ENCODE measurements around the gene HOXA3. TPM values are rescaled to one million over a fixed set of nuclear protein-coding genes. Genes with fewer than 3 reads are reported as not detected.

HOXA3 gene
- polyA plus RNA-seq, 3 donors: not detected

GRCh38 chr7:27164367-27165088 is 12.1 kb upstream of the HOXA3 start:
- peaks cover 84 to 93% (median 84%) of the 10 kb centered on the region in 3 donors for H3K27me3 Mint-ChIP-seq (ENCODE audit: low read depth in 3 of 3)
- peak; percentile 5 for TF ChIP-seq CTCF (IDR thresholded peaks at IDR 0.05)
- Histone ChIP-seq H2AFZ (ENCODE audit: insufficient read depth, low read depth, low read length, poor library complexity, severe bottlenecking) (peak overlapping the region; percentile 79), H3K27ac (ENCODE audit: low read depth in 1 of 2, low read length in 2 of 2) (no peak overlapping the region), H4K20me1 (ENCODE audit: insufficient read depth, low read length) (no peaks in the 10 kb centered on the region), H3K9me3 (replicated peaks in 1 of 2; ENCODE audit: control insufficient read depth in 1 of 2, insufficient read depth in 1 of 2, low read length in 2 of 2) (peaks cover 18 to 30% of the 10 kb centered on the region in 2 donors), H3K4me2 (replicated peaks; ENCODE audit: extremely low read depth, low read length, poor library complexity, severe bottlenecking) (peak overlapping the region; percentile 69), H3K36me3 (replicated peaks in 1 of 2; ENCODE audit: control insufficient read depth in 1 of 2, insufficient read depth in 2 of 2, low read length in 2 of 2) (no peaks in the 10 kb centered on the region), H3K27me3 (ENCODE audit: control insufficient read depth in 2 of 2, insufficient read depth in 2 of 2, low read length in 2 of 2) (peaks cover 55 to 92% of the 10 kb centered on the region in 2 donors), H3K4me1 (ENCODE audit: control insufficient read depth in 1 of 2, insufficient read depth in 2 of 2, low read length in 2 of 2) (peaks cover 76 to 93% of the 10 kb centered on the region in 2 donors), H3K4me3 (replicated peaks in 1 of 3; ENCODE audit: low read depth in 2 of 3, low read length in 3 of 3) (peak overlapping the region; percentile 17 to 74 (median 40)), H3K9ac (ENCODE audit: insufficient read depth, low read length, poor library complexity, severe bottlenecking) (peak overlapping the region; percentile 32), H3K79me2 (ENCODE audit: insufficient read depth, low read length) (peaks cover 7% of the 10 kb centered on the region)
- peak in 1 of 3 donors; percentile 40 for DNase-seq
- peak overlapping the region; percentile 72 to 92 for H3K4me3 Mint-ChIP-seq
- H3K9me3 Mint-ChIP-seq: peaks cover 5 to 52% (median 36%) of the 10 kb centered on the region in 7 donors
- peaks cover 68% of the 10 kb centered on the region for H3K4me1 Mint-ChIP-seq
- no peak overlapping the region for H3K27ac Mint-ChIP-seq
- peaks cover 23 to 40% of the 10 kb centered on the region in 2 donors for H3K36me3 Mint-ChIP-seq
- WGBS (ENCODE audit: insufficient coverage): under 1% methylated on average over 47 of the region's 47 CpGs
- intact Hi-C loops (cut with micrococcal nuclease): loop anchor here (5.0 to 10.0 kb wide), 6 partner anchors 38 to 1302 kb away; partner anchors contain the start of gene HOXA13 (in 1 of the 2)

GRCh38 chr7:27164045-27164366 is 11.6 kb upstream of the HOXA3 start:
- Histone ChIP-seq H3K9ac (ENCODE audit: insufficient read depth, low read length, poor library complexity, severe bottlenecking) (peak overlapping the region; percentile 32), H3K4me2 (replicated peaks; ENCODE audit: extremely low read depth, low read length, poor library complexity, severe bottlenecking) (peak overlapping the region; percentile 69), H3K4me3 (replicated peaks in 1 of 3; ENCODE audit: low read depth in 2 of 3, low read length in 3 of 3) (peak overlapping the region; percentile 17 to 74 (median 40)), H3K9me3 (replicated peaks in 1 of 2; ENCODE audit: control insufficient read depth in 1 of 2, insufficient read depth in 1 of 2, low read length in 2 of 2) (peaks cover 18 to 35% of the 10 kb centered on the region in 2 donors), H3K79me2 (ENCODE audit: insufficient read depth, low read length) (peaks cover 7% of the 10 kb centered on the region), H3K27me3 (ENCODE audit: control insufficient read depth in 2 of 2, insufficient read depth in 2 of 2, low read length in 2 of 2) (peaks cover 57 to 92% of the 10 kb centered on the region in 2 donors), H3K36me3 (replicated peaks in 1 of 2; ENCODE audit: control insufficient read depth in 1 of 2, insufficient read depth in 2 of 2, low read length in 2 of 2) (no peaks in the 10 kb centered on the region), H2AFZ (ENCODE audit: insufficient read depth, low read depth, low read length, poor library complexity, severe bottlenecking) (peak overlapping the region; percentile 79), H3K27ac (ENCODE audit: low read depth in 1 of 2, low read length in 2 of 2) (no peak overlapping the region), H3K4me1 (ENCODE audit: control insufficient read depth in 1 of 2, insufficient read depth in 2 of 2, low read length in 2 of 2) (peaks cover 72 to 88% of the 10 kb centered on the region in 2 donors), H4K20me1 (ENCODE audit: insufficient read depth, low read length) (no peaks in the 10 kb centered on the region)
- peaks cover 5 to 51% (median 36%) of the 10 kb centered on the region in 7 donors for H3K9me3 Mint-ChIP-seq
- H3K27me3 Mint-ChIP-seq (ENCODE audit: low read depth in 3 of 3): peaks cover 84 to 93% (median 86%) of the 10 kb centered on the region in 3 donors
- 0% methylated on average over 7 of the region's 12 CpGs for WGBS (ENCODE audit: insufficient coverage)
- intact Hi-C loops (cut with micrococcal nuclease): loop anchor here (5.0 to 10.0 kb wide), 4 partner anchors 309 to 797 kb away; no protein-coding TSS in a partner anchor
- H3K36me3 Mint-ChIP-seq: peaks cover 23 to 40% of the 10 kb centered on the region in 2 donors
- peaks cover 67% of the 10 kb centered on the region for H3K4me1 Mint-ChIP-seq
- peak; percentile 12 for TF ChIP-seq CTCF (IDR thresholded peaks at IDR 0.05)
- no peak for DNase-seq
- H3K4me3 Mint-ChIP-seq: peak overlapping the region; percentile 72 to 92
- H3K27ac Mint-ChIP-seq: peak overlapping the region in 2 of 7 donors; percentile 37 to 57

All from CD14-positive monocyte (primary cell).